ENCODE data around the gene NRP1.

GRCh38 chr10:33187427-33187999 lies 147.0 kb downstream of the NRP1 start:
- TF ChIP-seq CEBPB (IDR thresholded peaks at IDR 0.05) (no peak), TEAD4 (IDR thresholded peaks at IDR 0.05) (no peak), RAD21 (IDR thresholded peaks at IDR 0.05; ENCODE audit: low read depth) (no peak)
- TF ChIP-seq, protein P1, sequence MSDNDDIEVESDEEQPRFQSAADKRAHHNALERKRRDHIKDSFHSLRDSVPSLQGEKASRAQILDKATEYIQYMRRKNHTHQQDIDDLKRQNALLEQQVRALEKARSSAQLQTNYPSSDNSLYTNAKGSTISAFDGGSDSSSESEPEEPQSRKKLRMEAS (IDR thresholded peaks at IDR 0.05), result peak; percentile 71
- TF ChIP-seq, protein P2, sequence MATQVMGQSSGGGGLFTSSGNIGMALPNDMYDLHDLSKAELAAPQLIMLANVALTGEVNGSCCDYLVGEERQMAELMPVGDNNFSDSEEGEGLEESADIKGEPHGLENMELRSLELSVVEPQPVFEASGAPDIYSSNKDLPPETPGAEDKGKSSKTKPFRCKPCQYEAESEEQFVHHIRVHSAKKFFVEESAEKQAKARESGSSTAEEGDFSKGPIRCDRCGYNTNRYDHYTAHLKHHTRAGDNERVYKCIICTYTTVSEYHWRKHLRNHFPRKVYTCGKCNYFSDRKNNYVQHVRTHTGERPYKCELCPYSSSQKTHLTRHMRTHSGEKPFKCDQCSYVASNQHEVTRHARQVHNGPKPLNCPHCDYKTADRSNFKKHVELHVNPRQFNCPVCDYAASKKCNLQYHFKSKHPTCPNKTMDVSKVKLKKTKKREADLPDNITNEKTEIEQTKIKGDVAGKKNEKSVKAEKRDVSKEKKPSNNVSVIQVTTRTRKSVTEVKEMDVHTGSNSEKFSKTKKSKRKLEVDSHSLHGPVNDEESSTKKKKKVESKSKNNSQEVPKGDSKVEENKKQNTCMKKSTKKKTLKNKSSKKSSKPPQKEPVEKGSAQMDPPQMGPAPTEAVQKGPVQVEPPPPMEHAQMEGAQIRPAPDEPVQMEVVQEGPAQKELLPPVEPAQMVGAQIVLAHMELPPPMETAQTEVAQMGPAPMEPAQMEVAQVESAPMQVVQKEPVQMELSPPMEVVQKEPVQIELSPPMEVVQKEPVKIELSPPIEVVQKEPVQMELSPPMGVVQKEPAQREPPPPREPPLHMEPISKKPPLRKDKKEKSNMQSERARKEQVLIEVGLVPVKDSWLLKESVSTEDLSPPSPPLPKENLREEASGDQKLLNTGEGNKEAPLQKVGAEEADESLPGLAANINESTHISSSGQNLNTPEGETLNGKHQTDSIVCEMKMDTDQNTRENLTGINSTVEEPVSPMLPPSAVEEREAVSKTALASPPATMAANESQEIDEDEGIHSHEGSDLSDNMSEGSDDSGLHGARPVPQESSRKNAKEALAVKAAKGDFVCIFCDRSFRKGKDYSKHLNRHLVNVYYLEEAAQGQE (IDR thresholded peaks at IDR 0.05; ENCODE audit: low read depth), result no peak
